Astrocyte of the spinal cord (primary cell): ENCODE results near the gene TBC1D22A.
A peak's percentile ranks its signal among the peaks of the same experiment; 100 is the strongest.

Experiments used
- DNase-seq: peaks from one replicate; pipeline ENCODE4 v3.0.0; 2011; ENCODE audit warnings: low read depth, low spot score
- H3K4me3 ChIP-seq: 2 replicates; pipeline ENCODE4 v1.5.1; 2011; ENCODE audit warnings: low read depth, mild to moderate bottlenecking, low read length, moderate library complexity
- CTCF ChIP-seq: IDR thresholded peaks from 2 replicates; pipeline ENCODE4 v1.5.1; 2012; ENCODE audit warnings: low read depth, mild to moderate bottlenecking, low read length, inconsistent platforms
- in situ Hi-C: cut with HindIII; loops from 2 replicates; pipeline ENCODE4 v1.10.0; 2017; ENCODE audit warnings: low sequenced_read_pairs

Gene TBC1D22A, protein sequence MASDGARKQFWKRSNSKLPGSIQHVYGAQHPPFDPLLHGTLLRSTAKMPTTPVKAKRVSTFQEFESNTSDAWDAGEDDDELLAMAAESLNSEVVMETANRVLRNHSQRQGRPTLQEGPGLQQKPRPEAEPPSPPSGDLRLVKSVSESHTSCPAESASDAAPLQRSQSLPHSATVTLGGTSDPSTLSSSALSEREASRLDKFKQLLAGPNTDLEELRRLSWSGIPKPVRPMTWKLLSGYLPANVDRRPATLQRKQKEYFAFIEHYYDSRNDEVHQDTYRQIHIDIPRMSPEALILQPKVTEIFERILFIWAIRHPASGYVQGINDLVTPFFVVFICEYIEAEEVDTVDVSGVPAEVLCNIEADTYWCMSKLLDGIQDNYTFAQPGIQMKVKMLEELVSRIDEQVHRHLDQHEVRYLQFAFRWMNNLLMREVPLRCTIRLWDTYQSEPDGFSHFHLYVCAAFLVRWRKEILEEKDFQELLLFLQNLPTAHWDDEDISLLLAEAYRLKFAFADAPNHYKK

GRCh38 chr22:46762238-46763050, at the start of gene TBC1D22A:
Gene TBC1D22A, plus strand, starts transcription at chr22:46762650. Its CDS starts 137 bp downstream, at chr22:46762787.
- TF ChIP-seq CTCF: no peak
- H3K4me3 ChIP-seq: peak within 1 kb of the TSS; percentile 100
- DNase-seq: peak; percentile 94
- in situ Hi-C loops: no loop called here

DNA sequence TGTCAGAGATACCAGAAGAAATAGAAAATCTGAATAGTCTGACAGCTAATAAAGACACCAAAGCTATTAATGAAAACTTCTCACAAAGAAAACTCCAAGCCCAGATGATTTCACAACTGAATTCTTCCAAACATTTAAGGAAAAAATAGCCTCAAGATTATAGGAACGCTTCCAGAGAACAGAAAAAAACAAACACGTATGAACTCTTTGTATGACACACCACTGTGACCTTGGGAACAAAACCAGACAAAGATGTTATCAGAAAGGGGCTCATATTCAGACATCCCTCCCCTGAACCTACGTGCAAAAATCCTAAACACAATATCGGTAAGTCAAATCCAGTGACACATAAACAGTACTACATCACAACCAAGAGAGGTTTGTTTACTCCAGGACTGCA, 47.9 kb upstream of the TBC1D22A start:
- TF ChIP-seq CTCF: no peak
- in situ Hi-C loops: no loop called here
- DNase-seq: no peak
- H3K4me3 ChIP-seq: no peak overlapping the region

GRCh38 chr22:46719921-46720320, 42.5 kb upstream of the TBC1D22A start:
- no peak for TF ChIP-seq CTCF
- in situ Hi-C loops: no loop called here
- DNase-seq: no peak
- no peak overlapping the region for H3K4me3 ChIP-seq

- DNase-seq: no peak
- no peak for TF ChIP-seq CTCF
- no peak overlapping the region for H3K4me3 ChIP-seq
- in situ Hi-C loops: no loop called here
These were observed 40.9 kb upstream of the TBC1D22A start for GRCh38 chr22:46721501-46722085.

DNA sequence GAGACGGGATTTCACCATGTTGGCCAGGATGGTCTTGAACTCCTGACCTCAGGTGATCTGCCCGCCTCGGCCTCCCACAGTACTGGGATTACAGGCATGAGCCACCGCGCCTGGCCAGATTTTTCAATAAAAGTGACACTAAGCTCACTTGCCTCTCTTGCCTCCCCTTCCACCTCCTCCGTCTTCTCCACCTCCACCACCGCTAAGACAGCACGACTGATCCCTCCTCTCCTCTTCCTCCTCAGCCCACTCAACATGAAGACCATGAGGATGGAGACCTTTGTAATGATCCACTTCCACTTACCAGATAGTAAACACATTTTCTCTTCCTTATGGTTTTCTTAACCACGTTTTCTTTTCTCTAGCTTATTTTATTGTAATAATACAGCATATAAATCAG, 38.6 kb upstream of the TBC1D22A start:
- TF ChIP-seq CTCF: no peak
- DNase-seq: no peak

DNA sequence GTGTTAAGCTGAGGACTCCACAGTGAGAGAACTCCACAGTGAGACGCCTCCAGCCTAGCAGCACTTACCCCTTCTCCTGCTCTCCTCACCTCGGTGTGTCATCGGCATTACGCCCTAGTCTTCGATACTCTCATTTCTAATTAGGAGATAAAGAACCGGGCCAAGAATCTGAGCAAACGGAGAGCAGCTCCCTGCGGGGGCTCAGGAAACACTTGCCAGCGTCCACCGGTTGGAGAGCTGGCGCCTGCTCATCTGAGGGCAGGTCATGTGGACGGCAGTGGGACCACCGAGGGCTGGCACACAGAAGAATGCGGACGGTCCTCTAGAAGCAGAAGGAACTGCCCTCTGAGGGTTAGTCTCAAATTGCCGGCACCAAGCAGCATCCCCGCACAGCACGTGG, 37.4 kb upstream of the TBC1D22A start:
- no peak overlapping the region for H3K4me3 ChIP-seq
- in situ Hi-C loops: no loop called here
- no peak for DNase-seq
- TF ChIP-seq CTCF: no peak

More for the DNA sequence above, 38.6 kb upstream of the TBC1D22A start:
- H3K4me3 ChIP-seq: no peak overlapping the region
- in situ Hi-C loops: no loop called here
